Breast epithelium (tissue), 3 donors: ENCODE results near the gene FGGY.

Experiments
- CTCF ChIP-seq, 3 donors: fragments of 450-650 bp; IDR thresholded peaks; one replicate each; pipeline ENCODE4 v1.5.1; 2016 to 2017; ENCODE audit warnings: antibody characterized with exemption in 3 of 3, mild to moderate bottlenecking in 3 of 3, moderate library complexity in 3 of 3
- POLR2A ChIP-seq: fragments of 450-650 bp; IDR thresholded peaks from one replicate; pipeline ENCODE4 v1.6.1; 2016; ENCODE audit warnings: antibody characterized with exemption, mild to moderate bottlenecking, moderate library complexity
- POLR2AphosphoS5 ChIP-seq, 3 donors: sonication (generic); formaldehyde crosslinking; IDR thresholded peaks; one replicate each; pipeline ENCODE4 v1.6.1; 2017; ENCODE audit warnings: antibody characterized with exemption in 3 of 3

GRCh38 chr1:59384443-59384842 is 87.5 kb downstream of the FGGY start:
- TF ChIP-seq CTCF (IDR thresholded peaks at IDR 0.05): no peak
- TF ChIP-seq POLR2A: no peak
- no peak for TF ChIP-seq POLR2AphosphoS5 (IDR thresholded peaks at IDR 0.05)
